ENCODE results near the gene RYR2.
"Not testable (repeated sequence)": the region's sequence is repeated elsewhere in the genome, so short reads cannot be mapped to it uniquely, and the experiment has no call there.

The RYR2 gene

DNA sequence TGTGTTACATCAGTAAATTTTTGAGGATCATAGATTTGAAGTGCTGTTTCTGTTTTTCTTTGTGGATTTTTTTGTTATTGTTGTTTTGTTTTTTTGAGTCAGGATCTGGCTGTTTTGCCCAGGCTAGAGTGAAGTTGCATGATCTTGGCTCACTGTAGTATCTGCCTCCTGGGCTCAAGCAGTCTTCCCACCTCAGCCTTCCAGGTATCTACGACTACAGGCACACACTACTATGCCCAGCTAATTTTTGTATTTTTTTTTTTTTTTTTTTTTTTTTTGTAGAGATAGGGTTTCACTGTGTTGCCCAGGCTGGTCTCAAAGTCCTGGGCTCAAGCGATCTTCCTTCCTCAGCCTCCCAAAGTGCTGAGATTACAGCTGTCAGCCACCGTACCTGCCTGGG lies 236.0 kb downstream of the RYR2 start:
- not testable (repeated sequence) for FAIRE-seq

GRCh38 chr1:237279629-237280028 lies 237.6 kb downstream of the RYR2 start:
- no peak for FAIRE-seq

DNA sequence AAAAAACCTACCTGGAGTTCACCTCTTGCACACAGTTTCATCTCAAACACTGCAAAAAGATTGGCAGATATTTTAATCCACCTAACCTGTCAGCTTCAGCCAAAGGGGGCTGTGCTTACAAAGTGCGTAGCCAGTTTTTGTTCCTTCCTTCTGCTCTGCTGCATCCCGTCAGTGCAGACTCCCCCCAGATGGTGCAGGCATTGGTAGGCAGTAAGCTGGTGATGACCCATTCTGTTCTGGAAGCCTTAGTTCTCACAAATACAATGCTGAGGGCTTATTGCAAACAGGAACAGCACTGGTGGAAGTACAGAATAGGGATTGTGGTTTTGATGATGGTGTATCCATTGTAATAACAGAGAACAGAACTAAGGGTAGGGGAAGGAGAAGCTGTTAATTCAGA lies 239.5 kb downstream of the RYR2 start:
- FAIRE-seq, result no peak

DNA sequence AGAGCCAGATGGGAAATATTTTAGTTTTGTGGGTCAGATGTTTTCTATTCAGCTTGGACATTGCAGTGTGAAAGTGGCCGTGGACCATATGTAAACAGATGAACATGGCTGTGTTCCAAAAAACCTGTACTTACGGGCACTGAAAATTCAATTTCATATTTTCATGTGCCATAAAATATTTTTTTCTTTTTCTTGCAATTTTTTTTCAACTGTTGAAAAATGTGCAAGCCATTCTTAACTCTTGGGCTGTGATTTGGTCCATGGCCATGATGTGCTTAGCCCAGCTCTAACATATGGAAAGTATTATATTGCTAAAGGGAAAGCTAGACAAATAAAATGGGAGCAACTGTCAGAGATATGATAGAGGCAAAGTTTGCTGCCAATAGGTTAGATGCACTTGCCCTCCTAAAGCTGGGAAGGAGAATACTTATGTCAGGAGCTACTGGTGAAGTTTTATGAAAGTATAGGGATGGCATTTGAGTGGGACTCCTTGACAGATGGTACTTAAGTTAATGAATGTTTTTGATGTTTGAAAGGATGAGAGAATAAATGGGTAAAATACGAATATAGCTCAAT lies 240.3 kb downstream of the RYR2 start:
- FAIRE-seq, result no peak

DNA sequence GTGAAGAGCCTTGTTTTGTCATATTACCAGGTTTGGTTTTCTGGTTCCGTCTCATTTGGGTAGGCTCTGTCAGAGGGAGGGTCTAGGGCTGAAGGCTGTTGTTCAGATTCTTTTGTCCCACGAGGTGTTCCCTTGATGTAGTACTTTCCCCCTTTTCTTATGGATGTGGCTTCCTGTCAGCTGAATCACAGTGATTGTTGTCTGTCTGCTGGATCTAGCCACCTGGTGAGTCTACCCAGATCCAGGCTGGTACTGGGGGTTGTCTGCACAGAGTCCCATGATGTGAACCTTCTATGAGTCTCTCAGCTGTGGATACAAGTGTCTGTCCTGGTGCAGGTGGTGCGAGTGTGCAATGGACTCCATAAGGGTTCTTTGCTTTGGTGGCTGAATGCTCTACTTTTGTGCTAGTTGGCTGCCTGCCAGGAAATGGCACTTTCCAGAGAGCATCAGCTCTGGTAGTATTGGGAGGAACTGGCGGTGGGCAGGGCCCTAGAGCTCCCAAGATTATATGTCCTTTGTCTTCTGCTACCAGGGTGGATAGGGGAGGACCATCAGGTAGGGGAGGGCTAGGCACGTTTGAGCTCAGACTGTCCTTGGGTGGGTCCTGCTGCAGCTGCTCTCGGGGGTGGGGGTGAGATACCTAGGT lies 246.0 kb downstream of the RYR2 start:
- no peak for FAIRE-seq

- FAIRE-seq, result no peak
These were observed 251.8 kb downstream of the RYR2 start for GRCh38 chr1:237293804-237294203.

- FAIRE-seq, result no peak
These were observed 254.9 kb downstream of the RYR2 start for GRCh38 chr1:237296861-237297260.

DNA sequence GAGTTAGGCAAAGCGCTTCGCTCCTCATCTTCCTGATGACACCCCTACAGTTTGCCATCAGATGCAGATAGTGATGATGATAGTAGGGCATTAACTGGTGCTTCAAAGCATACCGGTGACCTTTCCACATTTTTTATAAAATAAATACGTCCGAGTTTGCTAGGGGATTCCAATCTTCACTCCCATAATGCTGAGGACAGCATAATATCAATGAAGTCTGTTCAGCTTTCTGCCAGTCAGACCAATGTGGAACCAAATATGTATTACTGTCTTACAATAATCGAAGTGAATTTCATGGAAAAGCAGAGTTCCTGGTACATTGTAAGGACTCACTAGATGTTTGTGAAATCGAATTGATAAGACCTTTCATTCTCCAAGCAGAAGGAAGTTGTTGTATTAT lies 258.7 kb downstream of the RYR2 start:
- FAIRE-seq, result no peak

GRCh38 chr1:237303929-237304328 lies 261.9 kb downstream of the RYR2 start:
- FAIRE-seq, result no peak

GRCh38 chr1:237306726-237307125 lies 264.7 kb downstream of the RYR2 start:
- no peak for FAIRE-seq

GRCh38 chr1:237309595-237310118 lies 267.7 kb downstream of the RYR2 start:
- FAIRE-seq, result no peak

- FAIRE-seq, result no peak
These were observed 274.4 kb downstream of the RYR2 start for GRCh38 chr1:237316352-237316751.

GRCh38 chr1:237318748-237319147 lies 276.8 kb downstream of the RYR2 start:
- no peak for FAIRE-seq

DNA sequence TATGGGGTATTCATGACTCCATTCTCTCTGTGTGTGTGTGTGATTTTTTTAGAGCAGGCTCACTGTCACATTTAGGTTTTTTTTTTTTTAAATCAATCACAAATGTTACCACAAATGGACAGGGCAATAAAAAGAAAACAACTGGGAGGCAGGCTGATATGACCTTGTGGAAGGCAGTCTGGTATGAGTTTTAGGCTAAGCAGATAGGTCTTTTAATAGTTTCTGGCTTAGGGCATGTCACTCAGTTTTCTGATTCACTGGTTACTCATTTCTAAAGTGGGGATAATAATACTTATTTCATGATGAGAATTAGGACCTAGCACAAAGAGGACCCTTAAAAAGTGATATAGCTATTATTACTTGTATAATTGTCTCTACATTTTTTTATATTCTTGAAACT lies 278.9 kb downstream of the RYR2 start:
- no peak for FAIRE-seq

GRCh38 chr1:237324226-237324625 lies 282.2 kb downstream of the RYR2 start:
- no peak for FAIRE-seq

DNA sequence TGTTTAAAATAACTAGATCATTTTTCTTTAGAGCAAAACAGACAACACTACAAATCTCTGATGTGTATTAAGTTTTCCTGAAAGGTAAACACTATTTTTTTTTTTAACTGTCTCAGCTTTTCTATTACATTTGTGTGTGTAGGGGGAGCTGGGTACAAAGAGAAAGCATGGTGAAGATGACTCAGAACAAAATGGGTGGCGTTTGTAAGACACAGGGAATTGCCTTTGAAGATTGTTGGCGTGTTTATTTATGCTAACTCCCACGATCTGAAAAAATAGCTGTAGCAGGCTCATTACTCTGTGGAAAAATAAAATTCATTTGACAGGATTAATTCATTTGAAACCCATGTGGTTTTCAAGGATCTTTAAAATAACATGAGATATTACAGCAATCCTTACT lies 285.1 kb downstream of the RYR2 start:
- no peak for FAIRE-seq

DNA sequence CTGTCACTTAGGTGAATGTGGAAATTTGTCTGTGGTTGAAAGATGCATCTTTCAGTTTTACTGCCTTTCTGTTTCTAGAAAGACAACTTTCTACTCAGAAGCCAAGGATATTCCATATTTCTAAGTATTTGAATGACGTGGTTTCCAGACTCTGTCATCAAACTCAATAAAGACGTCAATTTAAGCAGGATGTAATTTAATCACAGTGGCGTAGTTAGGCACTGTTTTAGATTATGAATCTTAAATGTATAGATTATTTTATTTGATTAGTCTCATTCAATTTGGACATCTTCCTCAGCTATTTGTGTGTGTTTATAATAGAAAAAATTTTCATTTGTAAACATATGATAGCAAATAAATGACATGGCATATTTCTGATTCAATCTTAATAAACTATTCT lies 298.9 kb downstream of the RYR2 start:
- no peak for FAIRE-seq

DNA sequence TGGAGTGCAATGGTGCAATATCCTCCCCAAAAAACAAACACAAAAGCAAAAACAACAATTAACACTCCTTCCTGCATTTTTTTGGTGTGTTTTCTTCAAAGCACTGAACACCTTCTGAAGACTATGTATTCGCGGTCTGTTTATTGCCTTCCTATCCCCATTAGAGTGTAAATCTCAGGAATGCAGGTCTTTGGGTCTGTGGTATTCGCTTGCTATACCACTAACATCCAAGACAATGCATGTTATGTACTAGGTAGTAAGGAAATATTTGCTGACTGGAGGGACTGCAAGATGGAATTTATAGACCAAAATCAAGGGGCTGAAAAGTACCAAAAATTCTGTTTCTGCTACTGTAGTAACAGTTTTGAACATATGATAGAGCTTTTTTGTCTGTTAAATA lies 299.4 kb downstream of the RYR2 start:
- FAIRE-seq, result no peak

- no peak for FAIRE-seq
These were observed 300.7 kb downstream of the RYR2 start for GRCh38 chr1:237342730-237343129.

GRCh38 chr1:237352747-237353146 lies 310.8 kb downstream of the RYR2 start:
- FAIRE-seq, result no peak

GRCh38 chr1:237353918-237354317 lies 311.9 kb downstream of the RYR2 start:
- FAIRE-seq, result no peak

DNA sequence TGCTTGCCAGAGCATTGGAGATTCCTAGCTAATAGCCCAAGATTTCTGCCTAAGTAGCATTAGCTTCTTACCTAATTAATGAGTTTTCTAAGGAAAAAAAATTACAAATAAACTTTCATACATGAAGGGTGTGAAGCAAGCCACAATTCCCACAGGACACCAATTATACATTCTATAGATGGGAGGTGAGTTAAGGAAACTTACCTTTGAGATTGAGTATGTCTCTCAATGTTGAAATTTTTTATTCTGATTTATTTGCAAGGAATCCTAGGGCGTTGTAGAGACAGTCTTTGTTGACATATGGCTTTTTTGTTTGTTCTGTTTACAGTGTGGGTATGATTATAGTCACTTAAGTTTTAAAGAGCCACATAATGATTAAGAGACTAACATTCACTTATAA lies 313.0 kb downstream of the RYR2 start:
- FAIRE-seq, result no peak

DNA sequence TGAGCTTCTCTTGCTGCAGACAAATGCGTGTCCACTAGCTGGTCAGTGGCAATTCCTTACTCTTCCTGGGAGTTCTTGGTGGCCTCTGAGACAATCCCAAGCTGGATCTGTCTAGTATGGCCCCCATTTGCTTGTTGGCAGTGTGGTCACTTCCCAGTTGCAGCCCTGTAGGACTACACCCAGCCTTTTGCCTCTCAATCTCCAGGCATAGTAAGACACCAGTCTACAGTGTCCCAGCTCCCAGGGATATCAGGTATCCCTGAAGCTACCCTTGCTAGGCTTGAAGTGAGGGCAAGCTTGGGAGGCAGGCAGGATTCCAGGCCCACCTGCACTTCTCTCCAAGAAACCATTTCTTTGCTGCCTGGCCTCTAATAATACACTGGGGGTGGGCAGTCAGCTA lies 316.6 kb downstream of the RYR2 start:
- FAIRE-seq, result no peak

DNA sequence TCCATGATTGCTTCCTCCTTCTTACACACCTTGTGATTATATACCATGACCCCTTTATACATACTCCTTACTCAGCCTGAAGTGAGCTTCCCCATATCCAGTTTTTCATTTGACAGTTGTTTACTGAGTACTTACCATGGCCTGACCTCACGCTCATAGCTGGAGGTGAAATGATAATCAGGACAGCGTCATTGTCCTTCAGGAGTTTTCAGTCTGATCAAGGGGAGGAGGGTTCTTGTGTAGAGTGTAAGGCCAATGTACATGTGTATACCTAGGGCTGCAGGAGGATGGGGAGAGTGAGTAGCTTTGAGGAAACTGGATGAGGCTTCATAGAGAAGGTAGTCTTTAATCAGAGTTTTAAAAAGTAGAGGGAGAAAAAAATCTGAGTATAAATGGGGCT lies 325.8 kb downstream of the RYR2 start:
- no peak for FAIRE-seq

DNA sequence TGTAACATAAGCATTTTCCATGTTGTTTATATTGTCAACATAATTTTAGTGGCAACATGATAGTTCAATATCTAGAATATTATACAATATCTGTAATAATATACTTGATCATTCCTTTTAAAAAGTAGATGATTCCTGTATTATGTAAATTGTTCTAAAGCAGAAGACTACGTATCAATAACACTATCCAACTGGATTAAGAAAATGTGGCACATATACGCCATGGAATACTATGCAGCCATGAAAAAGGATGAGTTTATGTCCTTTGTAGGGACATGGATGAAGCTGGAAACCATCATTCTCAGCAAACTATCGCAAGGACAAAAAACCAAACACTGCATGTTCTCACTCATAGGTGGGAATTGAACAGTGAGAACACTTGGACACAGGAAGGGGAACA lies 329.5 kb downstream of the RYR2 start:
- not testable (repeated sequence) for FAIRE-seq
